IPS-18a (cell line): ENCODE measurements around the gene DPYD.

Experiments used
- H3K27ac ChIP-seq: one replicate; pipeline ENCODE4 v1.5.1; 2013; ENCODE audit warnings: low read length
- H3K27me3 ChIP-seq: one replicate; pipeline ENCODE4 v1.6.1; 2013; ENCODE audit warnings: mild to moderate bottlenecking, low read length; ENCODE audit not compliant: control insufficient read depth, insufficient read depth
- H3K36me3 ChIP-seq: one replicate; pipeline ENCODE4 v1.6.1; 2013; ENCODE audit warnings: low read depth, low read length; ENCODE audit not compliant: control insufficient read depth
- H3K4me1 ChIP-seq: one replicate; pipeline ENCODE4 v1.6.1; 2013; ENCODE audit warnings: low read depth, low read length; ENCODE audit not compliant: control insufficient read depth
- H3K4me3 ChIP-seq: one replicate; pipeline ENCODE4 v1.5.1; 2013; ENCODE audit warnings: low read length
- H3K9ac ChIP-seq: one replicate; pipeline ENCODE4 v1.6.1; 2013; ENCODE audit warnings: mild to moderate bottlenecking, low read length, moderate library complexity
- H3K9me3 ChIP-seq: one replicate; pipeline ENCODE4 v1.6.1; 2013; ENCODE audit warnings: low read depth, low read length; ENCODE audit not compliant: control insufficient read depth

Gene DPYD

GRCh38 chr1:97832481-97832880, 88.4 kb downstream of the DPYD start:
- no peak overlapping the region for H3K4me3 ChIP-seq
- no peaks in the 10 kb centered on the region for H3K36me3 ChIP-seq
- H3K4me1 ChIP-seq = no peaks in the 10 kb centered on the region
- H3K27me3 ChIP-seq = no peaks in the 10 kb centered on the region
- H3K9me3 ChIP-seq = no peaks in the 10 kb centered on the region
- no peak overlapping the region for H3K9ac ChIP-seq
- H3K27ac ChIP-seq = no peak overlapping the region

GRCh38 chr1:97827887-97828286, 92.9 kb downstream of the DPYD start:
- Histone ChIP-seq H3K36me3 (no peaks in the 10 kb centered on the region), H3K27me3 (no peaks in the 10 kb centered on the region), H3K9me3 (no peaks in the 10 kb centered on the region), H3K9ac (no peak overlapping the region), H3K4me3 (no peak overlapping the region), H3K27ac (no peak overlapping the region), H3K4me1 (peaks cover 9% of the 10 kb centered on the region)

GRCh38 chr1:97826820-97827219, 94.0 kb downstream of the DPYD start:
- Histone ChIP-seq H3K27ac (no peak overlapping the region), H3K9me3 (no peaks in the 10 kb centered on the region), H3K4me3 (no peak overlapping the region), H3K9ac (no peak overlapping the region), H3K36me3 (no peaks in the 10 kb centered on the region), H3K27me3 (no peaks in the 10 kb centered on the region), H3K4me1 (peaks cover 9% of the 10 kb centered on the region)

- H3K36me3 ChIP-seq = no peaks in the 10 kb centered on the region
- H3K27ac ChIP-seq = no peak overlapping the region
- peaks cover 9% of the 10 kb centered on the region for H3K4me1 ChIP-seq
- H3K27me3 ChIP-seq = no peaks in the 10 kb centered on the region
- H3K4me3 ChIP-seq = no peak overlapping the region
- no peak overlapping the region for H3K9ac ChIP-seq
- H3K9me3 ChIP-seq = no peaks in the 10 kb centered on the region
These were observed 96.2 kb downstream of the DPYD start for GRCh38 chr1:97824624-97825023.

GRCh38 chr1:97824200-97824599, 96.6 kb downstream of the DPYD start:
- H3K27ac ChIP-seq = no peak overlapping the region
- no peaks in the 10 kb centered on the region for H3K36me3 ChIP-seq
- H3K4me1 ChIP-seq = peaks cover 9% of the 10 kb centered on the region

DNA sequence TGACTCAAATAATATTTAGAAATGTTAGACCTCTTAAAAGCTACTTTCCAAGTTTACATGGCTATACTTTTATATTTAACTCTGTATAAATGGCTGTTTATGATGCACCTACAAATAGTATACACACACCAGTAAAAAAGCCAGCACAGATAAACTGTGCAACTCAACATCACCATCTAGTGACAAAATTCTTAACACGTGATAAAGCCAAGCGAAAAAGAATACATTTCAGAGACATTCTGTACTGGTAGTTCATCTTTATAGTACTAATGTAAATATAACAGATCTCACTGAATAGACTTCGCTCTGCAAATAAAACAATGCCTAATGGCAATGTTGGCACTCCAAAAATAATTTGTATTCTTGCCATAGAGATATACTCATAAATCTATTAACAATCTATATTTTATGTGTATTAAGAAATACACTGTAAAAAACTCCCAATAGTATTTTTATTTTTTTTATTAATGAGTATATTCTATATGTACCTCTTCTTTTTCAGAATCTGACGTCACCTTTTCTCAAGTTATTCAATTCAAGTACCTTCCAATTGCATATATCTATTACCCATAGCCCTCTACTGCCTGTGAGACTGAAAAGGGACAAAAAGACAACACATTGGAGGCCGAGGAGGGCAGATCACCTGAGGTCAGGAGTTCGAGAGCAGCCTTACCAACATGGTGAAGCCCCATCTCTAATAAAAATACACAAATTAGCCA, 100.2 kb downstream of the DPYD start:
- H3K27me3 ChIP-seq = no peaks in the 10 kb centered on the region
- peaks cover 9% of the 10 kb centered on the region for H3K4me1 ChIP-seq
- no peaks in the 10 kb centered on the region for H3K9me3 ChIP-seq
- H3K4me3 ChIP-seq = no peak overlapping the region
- H3K9ac ChIP-seq = no peak overlapping the region
- no peaks in the 10 kb centered on the region for H3K36me3 ChIP-seq
- no peak overlapping the region for H3K27ac ChIP-seq

More at GRCh38 chr1:97824200-97824599, 96.6 kb downstream of the DPYD start:
- Histone ChIP-seq H3K9ac (no peak overlapping the region), H3K27me3 (no peaks in the 10 kb centered on the region), H3K9me3 (no peaks in the 10 kb centered on the region), H3K4me3 (no peak overlapping the region)

GRCh38 chr1:97816927-97817326, 103.9 kb downstream of the DPYD start:
- Histone ChIP-seq H3K9me3 (no peaks in the 10 kb centered on the region), H3K27ac (no peak overlapping the region), H3K4me1 (no peaks in the 10 kb centered on the region)

DNA sequence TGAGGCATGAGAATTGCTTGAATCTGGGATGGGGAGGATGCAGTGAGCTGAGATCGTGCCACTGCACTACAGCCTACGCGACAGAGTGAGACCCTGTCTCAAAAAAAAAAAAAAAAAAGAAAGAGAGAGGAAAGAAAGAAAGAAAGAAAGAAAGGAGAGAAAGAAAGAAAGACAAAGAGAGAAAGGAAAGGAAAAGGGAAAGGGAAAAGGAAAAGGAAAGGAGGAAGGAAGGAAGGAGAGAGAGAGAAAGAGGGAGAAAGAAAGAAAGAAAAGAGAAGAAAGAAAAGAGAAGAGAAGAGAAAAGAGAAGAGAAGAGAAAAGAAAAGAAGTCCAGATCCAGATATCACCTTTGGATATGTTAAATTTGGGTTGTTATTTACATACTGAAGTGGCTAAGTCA, 106.0 kb downstream of the DPYD start:
- Histone ChIP-seq H3K4me3 (no peak overlapping the region), H3K27me3 (no peaks in the 10 kb centered on the region), H3K27ac (no peak overlapping the region), H3K4me1 (no peaks in the 10 kb centered on the region), H3K9ac (no peak overlapping the region), H3K9me3 (no peaks in the 10 kb centered on the region), H3K36me3 (no peaks in the 10 kb centered on the region)

More at GRCh38 chr1:97816927-97817326, 103.9 kb downstream of the DPYD start:
- Histone ChIP-seq H3K36me3 (no peaks in the 10 kb centered on the region), H3K4me3 (no peak overlapping the region), H3K27me3 (no peaks in the 10 kb centered on the region), H3K9ac (no peak overlapping the region)

DNA sequence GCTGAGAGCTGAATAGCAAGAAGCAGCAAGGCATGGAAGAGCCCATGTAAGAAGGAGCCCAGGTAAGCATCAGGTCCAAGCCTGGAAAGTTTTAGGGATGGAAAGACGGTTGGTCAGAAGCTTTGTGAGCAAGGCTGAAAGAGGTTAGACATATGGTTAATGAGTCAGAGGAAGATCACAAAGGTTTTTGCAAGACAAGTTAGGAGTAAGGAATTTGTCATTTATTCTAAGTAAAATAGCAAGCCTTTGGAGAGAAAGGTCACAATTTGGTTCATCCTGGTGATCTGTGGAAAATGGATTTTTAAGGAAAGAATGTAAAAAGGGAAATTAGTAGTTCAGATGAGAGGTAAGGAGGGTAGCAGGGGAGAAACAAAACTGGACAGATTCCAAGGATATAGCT, 106.7 kb downstream of the DPYD start:
- H3K27me3 ChIP-seq = no peaks in the 10 kb centered on the region
- no peaks in the 10 kb centered on the region for H3K36me3 ChIP-seq
- no peak overlapping the region for H3K4me3 ChIP-seq
- no peak overlapping the region for H3K9ac ChIP-seq
- H3K27ac ChIP-seq = no peak overlapping the region
- no peaks in the 10 kb centered on the region for H3K9me3 ChIP-seq
- H3K4me1 ChIP-seq = no peaks in the 10 kb centered on the region

- Histone ChIP-seq H3K4me1 (no peaks in the 10 kb centered on the region), H3K4me3 (no peak overlapping the region), H3K9ac (no peak overlapping the region), H3K9me3 (no peaks in the 10 kb centered on the region), H3K27ac (no peak overlapping the region), H3K27me3 (no peaks in the 10 kb centered on the region), H3K36me3 (no peaks in the 10 kb centered on the region)
These were observed 108.8 kb downstream of the DPYD start for GRCh38 chr1:97812076-97812475.

DNA sequence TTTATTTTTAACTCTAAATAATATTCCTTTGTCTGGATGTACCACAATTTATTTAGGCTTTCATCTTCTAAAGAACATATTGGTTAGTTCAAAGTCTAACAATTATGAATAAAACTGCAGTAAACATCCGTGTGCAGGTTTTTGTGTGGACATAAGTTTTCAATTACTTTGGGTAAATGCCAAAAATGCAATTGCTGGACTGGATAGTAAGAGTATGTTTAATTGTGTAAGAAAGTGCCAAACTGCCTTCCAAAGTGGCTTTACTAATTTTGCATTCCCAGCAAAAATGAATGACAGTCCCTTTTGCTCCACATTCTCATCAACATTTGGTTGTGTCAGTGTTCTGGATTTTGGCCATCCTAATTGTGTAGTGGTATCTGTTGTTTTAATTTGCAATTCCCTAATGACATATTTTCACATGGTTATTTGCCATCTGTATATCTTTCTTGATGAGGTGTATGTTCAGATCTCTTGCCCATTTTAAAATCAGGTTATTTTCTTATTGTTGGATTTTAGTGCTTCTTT, 113.8 kb downstream of the DPYD start:
- no peaks in the 10 kb centered on the region for H3K27me3 ChIP-seq
- no peaks in the 10 kb centered on the region for H3K9me3 ChIP-seq
- no peak overlapping the region for H3K4me3 ChIP-seq
- no peak overlapping the region for H3K9ac ChIP-seq
- no peaks in the 10 kb centered on the region for H3K36me3 ChIP-seq
- no peak overlapping the region for H3K27ac ChIP-seq
- no peaks in the 10 kb centered on the region for H3K4me1 ChIP-seq

GRCh38 chr1:97806326-97806725, 114.5 kb downstream of the DPYD start:
- no peak overlapping the region for H3K27ac ChIP-seq
- no peaks in the 10 kb centered on the region for H3K27me3 ChIP-seq
- H3K36me3 ChIP-seq = no peaks in the 10 kb centered on the region
- H3K4me1 ChIP-seq = no peaks in the 10 kb centered on the region
- no peak overlapping the region for H3K9ac ChIP-seq
- H3K9me3 ChIP-seq = no peaks in the 10 kb centered on the region
- no peak overlapping the region for H3K4me3 ChIP-seq
